Glomerular endothelial cell (primary cell): ENCODE measurements around the gene KPNA1. TPM values are rescaled to one million over a fixed set of nuclear protein-coding genes. Genes with fewer than 3 reads are reported as not detected.

ENCODE experiments used
- DNase-seq: peaks from one replicate; pipeline ENCODE4 v3.0.0-alpha.2; 2011; ENCODE audit warnings: low read depth, low spot score; ENCODE audit errors: extremely low read depth
- total RNA-seq: library from RNA; depleted of rRNA; stranded (reverse); fragments of >200 nt; gene quantifications from 2 replicates; pipeline ENCODE4 v1.2.3, GENCODE V29; 2015

The KPNA1 gene
- total RNA-seq, 1 donor from 2014 or later, result 45.1 TPM

DNA sequence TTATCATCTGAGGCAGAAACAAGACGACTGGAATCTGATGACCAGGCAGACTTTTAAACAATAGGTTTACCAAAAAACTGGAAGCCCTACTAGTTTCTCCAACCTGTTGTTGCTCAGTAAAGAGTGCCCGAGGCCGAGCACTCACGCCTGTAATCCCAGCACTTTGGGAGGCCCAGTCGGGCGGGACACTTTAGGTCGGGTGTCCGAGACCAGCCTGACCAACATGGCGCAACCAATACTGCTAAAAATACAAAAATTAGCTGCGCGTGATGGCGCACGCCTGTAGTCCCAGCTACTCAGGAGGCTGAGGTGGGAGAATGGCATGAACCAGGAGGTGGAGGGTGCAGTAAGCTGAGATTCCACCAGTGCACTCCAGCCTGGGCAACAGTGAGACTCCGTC is 97.8 kb downstream of the KPNA1 start:
- no peak for DNase-seq

DNA sequence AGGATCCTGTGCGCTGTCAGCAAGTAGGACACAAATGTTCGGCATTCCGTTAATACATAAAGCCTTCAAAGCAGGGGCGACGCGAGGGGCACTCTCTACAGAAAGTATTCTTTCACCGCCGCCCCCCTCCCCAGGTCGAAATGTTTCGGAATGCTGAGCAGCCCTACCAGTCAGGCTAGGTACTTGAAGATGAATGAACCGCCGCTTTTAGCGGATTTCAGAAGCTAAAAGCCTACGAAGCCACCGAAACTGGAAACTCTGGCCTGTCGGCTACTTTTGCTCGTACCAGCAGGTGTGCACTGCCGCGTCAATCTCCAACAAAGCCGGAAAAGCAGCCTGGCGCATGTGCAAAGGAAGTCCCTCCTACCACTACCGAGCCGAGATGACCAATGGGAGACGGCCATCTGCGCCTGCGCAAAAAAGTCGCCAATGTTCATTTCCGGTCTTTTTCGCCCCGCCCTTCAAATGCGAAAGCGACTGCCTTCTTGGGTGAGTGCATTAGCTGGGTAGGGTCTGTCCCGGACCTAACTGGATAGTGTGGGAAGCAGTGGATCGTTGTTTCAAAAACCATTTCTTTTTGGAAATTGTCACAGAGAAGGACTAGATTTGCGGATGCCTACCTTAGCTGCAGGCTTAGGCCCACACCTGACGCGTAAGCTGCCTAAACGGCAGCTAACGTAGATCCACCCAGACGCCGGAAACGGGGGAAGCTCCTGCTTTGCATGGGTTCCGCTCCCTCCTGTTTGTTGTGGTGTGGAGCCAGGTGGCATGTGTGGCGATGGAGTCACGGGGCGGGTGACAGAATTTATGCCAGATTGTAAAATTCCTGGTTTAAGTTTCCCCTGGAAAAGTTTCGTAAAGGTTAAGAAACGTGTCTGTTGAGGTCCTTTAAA is 98.7 kb downstream of the KPNA1 start, which contains the start of gene WDR5B:
TSS of gene WDR5B (minus strand) at position 301 of the 893 bp plus-strand sequence. CDS start 534 bp downstream, outside the sequence.
- DNase-seq, result peak; percentile 92

DNA sequence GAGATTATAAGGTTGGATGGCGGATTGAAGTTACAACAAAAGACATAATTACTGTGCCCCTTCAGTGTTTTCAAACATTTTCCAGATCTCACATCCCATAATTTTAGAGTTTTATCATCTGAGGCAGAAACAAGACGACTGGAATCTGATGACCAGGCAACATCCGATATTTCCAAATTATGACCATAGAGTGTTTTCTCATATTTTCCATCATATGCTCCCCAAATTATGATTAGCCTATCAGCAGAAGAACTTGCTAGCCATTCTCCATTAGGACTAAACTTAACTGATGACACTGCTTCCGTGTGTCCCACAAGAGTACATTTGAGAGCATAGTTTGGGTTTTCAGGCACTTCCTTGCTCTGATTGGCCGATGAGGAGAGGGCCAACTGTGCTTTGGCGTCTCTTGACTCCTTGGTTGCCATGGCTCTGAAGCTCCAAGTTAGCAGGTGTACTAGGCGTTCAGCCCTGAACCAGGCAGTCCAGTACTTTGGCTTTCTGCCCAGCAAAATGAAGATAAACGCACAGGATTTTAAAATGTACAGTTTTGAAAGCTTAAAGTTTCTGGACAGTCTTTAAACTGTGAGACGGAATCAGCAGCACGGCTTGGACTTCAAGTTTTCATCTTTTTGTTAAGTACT is 99.5 kb downstream of the KPNA1 start:
- DNase-seq, result no peak

DNA sequence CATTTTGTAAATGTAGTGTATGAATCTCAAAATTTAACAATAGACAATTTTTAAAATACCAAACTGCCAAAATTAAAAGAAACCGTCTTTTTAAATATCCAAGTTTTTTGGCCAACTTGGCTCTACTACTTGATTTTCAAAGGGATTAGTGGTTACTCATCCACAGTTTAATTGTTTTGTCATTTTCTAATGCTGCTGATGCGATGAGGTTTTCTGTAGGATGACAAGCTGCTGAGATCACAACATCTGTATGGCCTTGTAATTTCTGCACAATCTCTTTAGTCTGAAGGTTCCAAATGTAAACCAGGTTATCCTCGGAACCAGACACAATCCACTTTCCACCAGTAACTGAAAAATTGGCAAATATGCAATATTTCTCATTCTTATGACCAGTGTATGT is 100.3 kb downstream of the KPNA1 start:
- no peak for DNase-seq

DNA sequence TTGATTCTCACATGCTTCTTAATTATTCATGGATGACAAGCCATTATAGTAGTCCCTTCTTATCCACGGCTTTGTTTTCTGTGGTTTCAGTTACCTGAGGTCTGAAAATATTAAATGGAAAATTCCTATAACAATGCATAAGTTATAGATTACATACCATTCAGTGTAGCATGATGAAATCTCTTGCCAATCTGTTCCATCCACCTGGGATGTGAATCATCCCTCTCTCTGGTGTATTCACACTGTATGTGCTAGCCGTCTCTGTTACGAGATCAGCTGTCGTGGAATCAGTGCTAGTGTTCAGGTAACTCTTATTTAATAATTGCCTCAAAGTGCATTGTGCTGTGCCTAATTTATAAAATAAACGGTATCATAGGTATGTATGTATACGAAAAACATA is 104.1 kb downstream of the KPNA1 start:
- DNase-seq, result no peak

DNA sequence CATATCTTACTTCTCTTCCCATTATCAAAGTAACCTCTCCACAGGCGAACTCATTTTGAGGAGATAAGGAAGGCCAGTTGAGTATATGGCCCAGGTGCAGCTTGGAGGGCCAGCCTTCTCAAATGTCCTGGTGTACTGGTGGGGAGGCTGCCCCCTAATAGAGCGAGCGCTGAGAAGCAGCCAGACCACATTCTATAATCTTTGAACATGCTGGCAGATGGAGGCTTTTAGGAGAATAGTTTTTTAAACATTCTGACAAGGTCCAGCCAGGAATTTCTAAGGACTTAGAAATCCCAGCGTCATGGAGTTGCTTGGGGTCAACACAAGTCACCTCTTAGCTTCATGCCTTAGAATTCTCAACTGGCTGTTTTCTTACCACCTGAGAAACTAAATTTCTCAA is 104.6 kb downstream of the KPNA1 start:
- no peak for DNase-seq

DNA sequence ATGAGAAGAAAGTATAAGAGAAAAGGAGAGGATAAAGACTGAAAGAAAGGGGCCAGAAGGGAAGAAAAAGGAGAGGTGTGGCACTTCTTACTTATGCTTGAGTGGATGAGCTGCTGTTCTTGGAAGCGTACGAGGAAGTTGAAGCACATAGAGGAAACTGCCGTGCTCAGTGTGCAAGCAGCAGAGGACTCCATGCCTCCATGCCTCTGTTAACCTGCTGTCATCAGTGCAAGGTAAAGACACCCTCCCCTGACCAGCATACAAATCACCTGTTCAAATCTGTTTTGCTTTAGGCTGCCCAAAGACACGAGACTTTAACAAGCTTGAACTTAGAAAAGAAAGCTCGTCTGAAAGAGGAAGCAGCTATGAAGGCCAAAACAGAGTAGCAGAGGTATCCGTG is 105.3 kb downstream of the KPNA1 start:
- no peak for DNase-seq

DNA sequence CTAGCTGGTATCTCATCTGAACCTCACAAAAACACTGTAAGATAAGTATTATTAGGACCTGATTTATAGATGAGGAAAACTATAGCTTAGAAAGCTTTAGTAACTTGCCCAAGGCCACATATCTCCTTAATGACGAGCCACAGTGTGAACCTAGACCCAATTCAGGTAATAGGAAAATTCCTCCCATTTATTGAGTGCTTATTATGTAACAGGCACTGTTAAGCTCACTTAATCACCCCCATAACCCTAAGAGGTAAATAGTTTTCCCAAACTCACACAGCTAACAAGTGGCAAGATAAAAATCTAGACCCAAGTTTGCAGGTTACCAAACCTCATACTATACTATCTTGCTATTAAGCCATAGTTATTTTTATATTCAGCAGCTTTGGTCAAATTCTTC is 106.8 kb downstream of the KPNA1 start:
- no peak for DNase-seq

DNA sequence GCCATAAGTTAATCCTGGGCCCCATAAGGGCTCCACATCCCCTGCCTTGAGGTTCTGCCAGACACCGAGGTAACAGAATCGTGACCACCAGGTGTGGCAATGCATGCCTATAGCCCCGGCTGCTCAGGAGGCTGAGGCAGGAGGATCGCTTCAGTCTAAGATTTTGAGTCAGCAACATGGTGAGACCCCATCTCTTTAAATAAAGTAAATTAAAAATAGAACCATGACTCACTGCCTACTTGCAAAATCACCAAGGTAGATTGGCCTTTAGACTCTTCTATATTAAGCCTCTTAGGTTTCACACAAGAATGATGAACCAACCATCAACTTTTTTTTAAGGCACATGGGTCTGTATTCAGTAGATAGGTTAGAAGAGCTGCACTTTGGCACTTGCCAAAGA is 108.5 kb downstream of the KPNA1 start:
- DNase-seq, result no peak

DNA sequence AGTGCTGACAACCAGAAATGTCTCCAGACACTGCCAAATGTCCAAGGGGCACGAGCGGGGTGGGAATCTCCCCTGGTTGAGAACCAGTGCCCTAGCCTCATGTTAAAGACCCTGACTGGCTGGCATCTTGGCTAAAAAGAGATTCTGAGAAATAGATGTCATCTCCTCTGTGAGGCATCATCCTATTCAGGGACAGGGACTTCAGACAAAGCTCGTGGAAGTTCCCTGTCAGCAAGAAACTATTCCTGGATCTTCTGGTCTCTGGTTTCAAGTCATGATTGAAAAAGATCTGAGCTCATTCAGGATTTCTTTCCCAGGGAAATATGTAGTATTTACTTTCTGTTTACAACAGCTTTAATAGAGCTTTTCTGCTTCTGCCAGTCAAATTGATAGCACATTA is 109.7 kb downstream of the KPNA1 start:
- no peak for DNase-seq

DNA sequence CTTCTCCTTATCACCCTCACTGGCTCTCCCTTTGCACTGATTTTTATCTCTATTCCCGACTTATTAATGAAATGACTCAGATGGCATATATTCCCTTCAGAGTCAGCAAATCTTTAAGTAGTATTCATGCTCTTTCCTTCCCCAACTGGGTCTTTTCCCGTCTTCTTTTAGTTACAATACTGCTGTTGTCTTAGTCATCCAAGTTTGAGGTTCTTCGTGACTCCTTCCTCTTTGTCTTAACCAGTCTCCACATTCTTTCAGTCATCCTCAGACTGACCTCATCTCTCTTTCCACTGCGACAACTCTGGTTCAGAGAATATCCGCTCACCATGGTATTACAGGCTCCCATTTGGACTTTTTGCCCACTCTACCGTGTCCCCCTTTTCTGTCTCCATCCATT is 111.2 kb downstream of the KPNA1 start:
- DNase-seq, result no peak

DNA sequence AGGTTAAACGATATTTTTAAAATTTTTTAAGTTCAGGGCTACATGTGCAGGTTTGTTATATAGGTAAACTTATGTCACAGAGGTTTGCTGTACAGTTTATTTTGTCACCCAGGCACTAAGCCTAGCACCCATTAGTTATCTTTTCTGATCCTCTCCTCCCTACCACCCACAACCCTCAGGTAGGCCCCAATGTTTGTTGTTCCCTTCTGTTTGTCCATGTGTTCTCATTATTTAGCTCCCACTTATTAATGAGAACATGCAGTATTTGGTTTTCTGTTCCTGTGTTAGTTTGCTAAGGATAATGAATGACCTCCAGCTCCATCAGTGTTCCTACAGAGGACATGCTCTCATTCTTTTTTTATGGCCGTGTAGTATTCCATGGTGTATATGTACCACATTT is 115.8 kb downstream of the KPNA1 start:
- DNase-seq, result no peak

DNA sequence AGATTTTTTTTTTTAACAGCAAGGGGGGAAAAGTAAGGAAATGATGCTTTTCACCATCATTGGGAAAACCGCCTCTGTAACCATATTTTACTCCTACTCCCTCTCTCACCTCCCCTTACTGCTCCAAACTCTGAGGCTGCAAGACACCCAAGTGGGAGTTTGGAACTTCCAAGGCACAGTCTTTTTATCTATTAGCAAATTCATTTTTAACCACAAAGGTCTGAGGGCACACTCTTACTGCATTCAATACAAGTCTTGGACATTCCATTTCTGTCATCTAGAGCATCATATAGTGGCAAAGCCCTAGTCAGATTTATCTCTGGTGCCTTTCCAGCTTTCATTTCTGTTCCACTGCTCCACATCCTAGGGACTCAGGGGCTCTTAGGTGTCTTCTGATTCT is 117.5 kb downstream of the KPNA1 start:
- DNase-seq, result no peak

DNA sequence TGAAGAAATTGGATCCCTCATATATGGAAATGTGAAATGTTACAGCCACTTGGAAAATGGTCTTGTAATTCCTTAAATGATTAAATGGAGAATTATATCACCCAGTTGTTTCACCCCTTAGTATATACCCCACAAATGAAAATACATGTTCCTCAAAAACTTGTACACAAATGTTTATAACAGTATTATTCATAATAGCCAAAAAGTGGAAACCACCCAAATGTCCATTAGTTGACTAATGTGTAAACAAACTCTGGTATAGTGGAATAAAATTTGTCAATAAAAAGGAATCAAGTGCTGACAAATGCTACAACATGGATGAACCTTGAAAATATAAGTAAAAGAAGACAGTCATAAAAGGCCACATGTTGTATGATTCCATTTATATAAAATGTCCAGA is 118.2 kb downstream of the KPNA1 start:
- no peak for DNase-seq

DNA sequence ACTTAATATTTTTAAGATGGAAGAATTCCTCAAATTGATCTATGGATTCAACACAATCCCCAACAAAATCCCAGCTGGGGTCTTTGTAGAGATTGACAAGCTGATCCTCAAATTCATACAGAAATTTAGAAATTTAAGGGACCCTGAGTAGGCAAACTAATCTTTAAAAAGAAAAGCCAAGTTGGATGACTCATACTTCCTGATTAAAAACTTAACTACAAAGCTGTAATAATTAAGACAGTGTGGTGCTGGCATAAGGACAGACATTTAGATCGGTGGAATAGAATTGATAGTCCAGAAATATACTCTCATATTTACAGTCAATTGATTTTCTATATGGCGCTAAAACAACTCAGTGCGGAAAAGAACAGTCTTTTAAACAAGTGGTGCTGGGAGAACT is 119.2 kb downstream of the KPNA1 start:
- no peak for DNase-seq

DNA sequence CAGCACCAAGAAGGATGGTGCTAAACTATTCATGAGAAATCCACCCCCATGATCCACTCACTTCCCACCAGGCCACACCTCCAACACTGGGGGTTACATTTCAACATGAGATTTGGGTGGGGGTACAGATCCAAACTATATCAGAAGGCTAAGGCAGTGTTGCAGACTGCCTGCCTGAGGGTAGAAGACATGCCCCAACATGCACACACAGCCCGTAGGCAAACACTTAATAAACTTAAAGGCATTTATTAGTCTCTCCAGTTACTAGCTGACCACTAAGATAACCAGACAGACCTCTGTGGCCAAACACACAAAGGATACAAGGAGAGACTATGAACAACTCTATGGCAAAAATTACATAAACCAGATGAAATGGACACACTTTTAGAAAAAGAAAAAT is 120.6 kb downstream of the KPNA1 start:
- DNase-seq, result no peak

DNA sequence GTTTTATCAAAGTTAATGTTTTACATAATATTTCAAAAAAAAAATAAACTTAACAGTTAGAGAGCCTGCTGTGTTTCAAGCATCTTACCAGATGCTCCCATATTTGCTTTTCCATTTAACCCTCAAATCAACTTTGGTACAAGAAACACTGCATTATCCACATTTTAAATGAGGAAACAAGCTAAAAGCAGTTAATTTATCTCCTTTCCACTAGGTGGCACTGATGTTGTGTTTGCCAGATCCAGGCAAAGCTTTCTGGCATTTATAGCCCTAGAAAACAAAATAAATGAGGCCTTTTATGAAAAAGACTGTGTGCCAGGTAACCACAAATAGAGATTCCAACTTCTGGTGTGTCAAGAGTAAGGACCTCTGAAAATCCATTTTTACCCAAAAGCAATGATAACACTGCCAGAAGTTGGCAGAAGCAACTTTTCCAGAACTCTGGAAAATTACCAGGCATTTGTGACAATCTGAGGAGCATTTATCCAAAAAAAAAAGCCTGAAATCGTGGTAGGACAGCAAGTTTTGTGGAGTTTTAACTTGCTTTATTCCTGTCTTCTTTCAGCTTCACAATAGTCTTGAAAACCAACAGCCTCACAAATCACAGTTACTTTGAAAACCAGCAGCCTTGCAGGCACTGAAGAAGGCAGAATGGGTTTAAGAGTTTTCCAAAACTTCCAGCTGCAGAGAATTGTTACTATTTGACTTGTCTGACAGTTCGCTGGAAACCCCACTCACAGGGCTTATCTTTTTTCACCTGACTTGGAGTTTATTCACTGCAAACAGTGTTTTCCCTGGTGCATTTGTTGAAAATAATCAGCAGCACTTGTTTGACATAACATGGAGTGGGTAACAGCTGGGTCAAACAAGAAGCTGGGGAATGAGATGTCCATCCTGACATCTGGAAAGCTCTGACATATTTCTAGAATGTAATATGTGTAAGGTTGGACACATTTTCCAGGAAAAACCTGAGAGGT is 121.6 kb downstream of the KPNA1 start:
- no peak for DNase-seq

DNA sequence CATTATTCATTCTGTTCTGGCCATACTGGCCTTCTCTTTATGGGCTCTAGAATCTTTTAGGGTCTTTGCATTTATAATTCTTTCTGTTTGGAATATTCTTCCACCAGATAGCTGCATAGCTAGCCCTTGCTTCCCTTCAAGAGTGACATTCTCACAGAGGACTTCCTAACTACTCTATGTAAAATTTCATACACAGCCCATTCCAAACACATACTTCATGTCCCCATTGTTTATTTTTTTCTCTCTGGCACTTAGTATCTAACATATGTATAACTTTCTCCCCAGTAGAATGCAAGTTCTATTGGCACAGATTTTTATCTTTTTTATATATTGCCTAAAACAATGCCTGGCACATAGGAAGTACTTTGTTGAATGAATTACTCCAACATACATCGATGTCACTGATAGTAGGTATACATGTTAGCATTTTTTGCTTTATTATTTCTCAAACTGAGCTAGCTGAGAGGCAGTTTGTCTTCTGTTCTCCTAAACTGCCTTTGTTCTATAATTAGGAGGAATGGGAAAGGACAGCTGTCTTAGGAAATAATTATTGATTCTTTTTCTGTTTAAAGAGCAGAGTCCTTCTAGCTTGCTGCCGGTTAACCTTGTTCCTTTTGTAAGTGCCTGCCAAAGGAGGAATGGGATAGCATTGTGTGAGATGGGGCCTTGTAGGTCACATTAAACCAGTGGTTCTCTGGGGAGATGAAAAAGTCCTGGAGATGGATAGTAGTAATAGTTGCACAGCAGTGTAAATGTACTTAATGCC is 122.9 kb downstream of the KPNA1 start:
- DNase-seq, result no peak

DNA sequence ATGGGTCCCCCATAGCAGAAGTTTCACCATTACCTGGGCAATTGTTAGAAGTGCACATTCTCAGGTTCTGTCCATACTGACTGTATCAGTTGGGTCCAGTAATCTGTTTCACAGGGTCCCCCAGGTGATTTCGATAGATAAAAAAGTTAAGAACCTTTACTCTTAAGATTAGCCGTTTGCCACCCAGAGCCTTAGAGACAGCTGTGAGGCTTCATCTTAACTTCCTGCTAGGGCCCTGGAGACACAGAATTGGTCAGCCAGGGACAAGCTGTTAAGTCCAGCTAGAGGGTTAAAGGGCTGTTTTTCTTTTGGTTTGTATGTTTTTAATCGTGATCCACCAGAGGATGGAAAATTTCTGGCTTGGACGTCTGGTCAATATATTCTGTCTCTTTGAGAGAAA is 124.1 kb downstream of the KPNA1 start:
- DNase-seq, result no peak

DNA sequence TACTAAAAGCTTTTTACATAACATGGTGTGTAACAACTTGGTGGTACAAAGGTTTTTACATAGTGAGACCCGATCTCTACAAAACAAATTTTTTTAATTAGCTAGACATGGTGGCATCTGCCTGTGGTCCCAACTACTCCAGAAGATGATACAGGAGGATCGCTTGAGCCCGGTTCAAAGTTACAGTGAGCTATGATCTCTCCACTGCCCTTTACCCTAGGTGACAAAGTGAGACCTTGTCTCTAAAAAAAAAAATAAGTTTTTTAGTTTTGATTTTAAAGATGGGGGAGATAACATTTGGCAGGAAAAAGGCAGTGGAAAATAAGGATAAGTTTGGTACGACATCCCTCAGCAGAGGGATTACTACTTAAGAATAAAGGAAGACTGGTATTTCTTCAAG is 124.8 kb downstream of the KPNA1 start:
- DNase-seq, result no peak
